DND-41 (cell line): ENCODE results near the gene GADD45GIP1.

Experiments
- ATAC-seq: fragments of 200-7000 bp; cut with Tn5 transposase; 3 replicates; pipeline ENCODE4 v1.9.1; 2021; ENCODE audit warnings: low read depth; ENCODE audit not compliant: insufficient read depth
- DNase-seq: peaks from one replicate; pipeline ENCODE4 v3.0.0-alpha.2; 2020
- H2AFZ ChIP-seq: 2 replicates; pipeline ENCODE4 v1.6.0; 2012; ENCODE audit warnings: low read depth, low read length
- H3K27ac ChIP-seq: 2 replicates; pipeline ENCODE4 v1.5.1; 2012; ENCODE audit warnings: low read length, inconsistent platforms
- H3K27me3 ChIP-seq: fragments of 200-600 bp; sonication (generic); 2 replicates; pipeline ENCODE4 v1.6.0; 2012; ENCODE audit warnings: low read length, mild to moderate bottlenecking, inconsistent platforms; ENCODE audit not compliant: insufficient read depth, poor library complexity
- H3K36me3 ChIP-seq: 2 replicates; pipeline ENCODE4 v1.5.1; 2012; ENCODE audit warnings: low read length, inconsistent platforms; ENCODE audit not compliant: insufficient read depth
- H3K4me1 ChIP-seq: 2 replicates; pipeline ENCODE4 v1.5.1; 2012; ENCODE audit warnings: mild to moderate bottlenecking, low read length; ENCODE audit not compliant: insufficient read depth
- H3K4me2 ChIP-seq: 2 replicates; pipeline ENCODE4 v1.6.0; 2012; ENCODE audit warnings: mild to moderate bottlenecking, moderate library complexity, low read length, inconsistent platforms; ENCODE audit not compliant: insufficient read depth
- H3K4me3 ChIP-seq, 2 experiments: fragments of 200-600 bp in 1 of 2; shearing (Covaris generic) in 1 of 2; 2 replicates each; pipeline ENCODE4 v1.5.1; 2012 to 2016; ENCODE audit warnings: inconsistent platforms in 2 of 2, low read length in 2 of 2, mild to moderate bottlenecking in 2 of 2, low read depth in 1 of 2, moderate library complexity in 1 of 2
- H3K79me2 ChIP-seq: 2 replicates; pipeline ENCODE4 v1.6.0; 2012; ENCODE audit warnings: low read length, inconsistent platforms; ENCODE audit not compliant: insufficient read depth
- H3K9ac ChIP-seq: 2 replicates; pipeline ENCODE4 v1.6.0; 2012; ENCODE audit warnings: low read depth, mild to moderate bottlenecking, inconsistent platforms, low read length, moderate library complexity
- H3K9me3 ChIP-seq: 2 replicates; pipeline ENCODE4 v1.5.1; 2012; ENCODE audit warnings: low read length, moderate library complexity, mild to moderate bottlenecking, inconsistent platforms; ENCODE audit not compliant: insufficient read depth, severe bottlenecking
- H4K20me1 ChIP-seq: 2 replicates; pipeline ENCODE4 v1.6.0; 2012; ENCODE audit warnings: low read length; ENCODE audit not compliant: insufficient read depth
- CTCF ChIP-seq: IDR thresholded peaks from 2 replicates; pipeline ENCODE4 v1.5.1; 2012; ENCODE audit warnings: borderline replicate concordance, low read length, moderate library complexity, mild to moderate bottlenecking; ENCODE audit not compliant: poor library complexity, severe bottlenecking; ENCODE audit errors: extremely low read depth
- EZH2 ChIP-seq: IDR thresholded peaks from 3 replicates; pipeline ENCODE4 v1.6.1; 2012; ENCODE audit warnings: borderline replicate concordance, low read depth, mild to moderate bottlenecking, moderate library complexity, low read length, inconsistent platforms; ENCODE audit not compliant: severe bottlenecking

The GADD45GIP1 gene

GRCh38 chr19:13004273-13004672 lies 47.2 kb upstream of the GADD45GIP1 start:
- no peak for DNase-seq
- H2AFZ ChIP-seq, result no peak overlapping the region
- peaks cover 25% of the 10 kb centered on the region for H4K20me1 ChIP-seq
- no peaks in the 10 kb centered on the region for H3K27me3 ChIP-seq
- no peak overlapping the region for H3K4me2 ChIP-seq
- H3K36me3 ChIP-seq, result no peaks in the 10 kb centered on the region
- no peak overlapping the region for H3K9ac ChIP-seq
- TF ChIP-seq CTCF, result no peak
- no peaks in the 10 kb centered on the region for H3K4me1 ChIP-seq
- H3K9me3 ChIP-seq, result no peaks in the 10 kb centered on the region
- no peak overlapping the region for H3K27ac ChIP-seq
- H3K79me2 ChIP-seq, result no peaks in the 10 kb centered on the region
- no peak overlapping the region for H3K4me3 ChIP-seq
- ATAC-seq, result no peak

DNA sequence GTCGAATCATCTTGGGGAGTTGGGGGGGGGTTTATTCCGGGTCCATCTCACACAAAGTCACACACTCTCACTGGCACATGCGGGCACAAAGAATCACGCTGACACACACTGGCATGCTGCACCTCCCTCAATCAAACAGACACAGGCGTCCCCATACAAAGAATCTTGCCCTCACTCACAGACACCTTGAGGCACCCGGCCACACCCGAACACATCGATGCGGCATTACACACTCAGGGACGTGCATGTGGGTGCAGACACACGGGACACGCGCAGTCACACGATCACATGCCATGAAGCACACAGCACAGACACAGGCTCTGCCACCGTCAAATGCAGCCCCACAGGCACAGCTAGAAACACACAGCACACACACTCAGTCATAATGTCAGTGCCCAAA lies 46.1 kb upstream of the GADD45GIP1 start:
- H3K9me3 ChIP-seq, result no peaks in the 10 kb centered on the region
- H3K4me3 ChIP-seq, result no peak overlapping the region
- no peak overlapping the region for H3K9ac ChIP-seq
- H2AFZ ChIP-seq, result no peak overlapping the region
- no peaks in the 10 kb centered on the region for H3K4me1 ChIP-seq
- no peaks in the 10 kb centered on the region for H3K27me3 ChIP-seq
- H3K4me2 ChIP-seq, result no peak overlapping the region
- DNase-seq (no peak), ATAC-seq (no peak)
- H4K20me1 ChIP-seq, result peaks cover 25% of the 10 kb centered on the region
- H3K36me3 ChIP-seq, result no peaks in the 10 kb centered on the region
- no peak for TF ChIP-seq EZH2
- TF ChIP-seq CTCF, result no peak
- H3K27ac ChIP-seq, result no peak overlapping the region
- no peaks in the 10 kb centered on the region for H3K79me2 ChIP-seq

DNA sequence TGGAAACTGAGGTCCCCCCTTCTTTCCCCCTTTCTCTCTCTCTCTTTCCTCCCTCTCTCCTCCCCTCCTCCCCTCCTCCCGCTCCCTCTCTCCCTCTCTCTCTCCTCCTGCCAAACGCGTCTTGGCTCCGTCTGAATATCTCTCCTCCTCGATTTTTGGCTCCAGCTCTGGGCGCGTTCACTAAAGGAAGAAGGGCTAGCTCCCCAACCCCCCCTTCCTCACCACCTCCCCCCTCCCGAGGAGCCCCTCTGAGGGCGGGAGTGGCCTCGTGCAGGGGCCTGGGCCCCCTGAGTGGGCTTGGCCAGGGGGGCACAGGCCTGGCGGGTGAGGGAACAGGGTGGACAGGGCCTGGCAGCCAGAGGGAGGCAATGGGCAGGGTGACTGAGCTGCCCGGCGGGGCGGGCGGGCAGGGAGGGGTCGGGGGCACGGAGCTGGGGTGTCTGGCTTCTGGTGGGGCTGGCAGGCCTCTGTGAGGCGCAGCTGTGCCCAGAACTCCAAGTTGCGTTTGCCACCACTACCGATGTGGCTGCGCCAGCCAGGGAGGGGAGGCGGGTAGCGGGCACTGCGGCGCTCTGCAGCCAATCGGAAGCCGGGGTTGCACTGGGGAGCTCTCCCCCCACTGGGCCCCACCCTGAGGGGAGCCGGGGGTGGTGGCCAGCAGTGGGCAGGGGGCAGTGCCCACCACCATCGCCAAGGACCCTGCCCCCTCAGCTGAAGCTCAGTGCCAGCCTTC lies 45.3 kb upstream of the GADD45GIP1 start:
- no peak overlapping the region for H2AFZ ChIP-seq
- DNase-seq (no peak), ATAC-seq (no peak)
- no peak overlapping the region for H3K9ac ChIP-seq
- no peaks in the 10 kb centered on the region for H3K27me3 ChIP-seq
- H3K4me2 ChIP-seq, result no peak overlapping the region
- no peaks in the 10 kb centered on the region for H3K79me2 ChIP-seq
- H4K20me1 ChIP-seq, result peaks cover 30% of the 10 kb centered on the region
- no peaks in the 10 kb centered on the region for H3K36me3 ChIP-seq
- no peaks in the 10 kb centered on the region for H3K4me1 ChIP-seq
- no peak overlapping the region for H3K27ac ChIP-seq
- H3K9me3 ChIP-seq, result no peaks in the 10 kb centered on the region
- TF ChIP-seq CTCF (no peak), EZH2 (no peak)
- no peak overlapping the region for H3K4me3 ChIP-seq
